SU-DHL-6 (cell line): ENCODE data around the gene UBE4B.

Experiments
- CTCF ChIP-seq: fragments of 200-600 bp; sonication (generic); IDR thresholded peaks from one replicate; pipeline ENCODE4 v1.5.1; 2017; ENCODE audit warnings: antibody characterized with exemption, mild to moderate bottlenecking, low read length, moderate library complexity; ENCODE audit not compliant: insufficient read depth, poor library complexity, severe bottlenecking
- EZH2phosphoT487 ChIP-seq: fragments of 200-600 bp; sonication (generic), shearing (Covaris generic); conservative IDR thresholded peaks from 2 replicates; pipeline ENCODE4 v1.6.1; 2018; ENCODE audit warnings: mild to moderate bottlenecking, antibody characterized with exemption, low read length, moderate library complexity, mixed read lengths

GRCh38 chr1:10216090-10216749 lies 183.5 kb downstream of the UBE4B start:
- TF ChIP-seq CTCF (no peak), EZH2phosphoT487 (no peak)
